Liver (tissue), 9 donors: ENCODE data around the gene TGM6. TPM values are rescaled to one million over a fixed set of nuclear protein-coding genes. Genes with fewer than 3 reads are reported as not detected.

Experiments used
- DNase-seq: peaks from one replicate; pipeline ENCODE4 v3.0.0-alpha.2; 2017; ENCODE audit warnings: low spot score
- H3K27ac ChIP-seq, 2 donors: one replicate each; pipeline ENCODE4 v1.7.0; 2013; ENCODE audit warnings: inconsistent platforms in 2 of 2, low read length in 2 of 2, control low read depth in 1 of 2, low read depth in 1 of 2, mild to moderate bottlenecking in 1 of 2
- H3K27me3 ChIP-seq, 4 donors: one replicate each; pipeline versions ENCODE4 v1.6.1 to v1.7.0; 2013; ENCODE audit warnings: low read length in 3 of 4, inconsistent platforms in 1 of 4, mild to moderate bottlenecking in 1 of 4, moderate library complexity in 1 of 4; ENCODE audit not compliant: control insufficient read depth in 4 of 4, insufficient read depth in 4 of 4
- H3K36me3 ChIP-seq, 4 donors: one replicate each; pipeline versions ENCODE4 v1.6.1 to v1.7.0; 2013; ENCODE audit warnings: low read length in 3 of 4, mild to moderate bottlenecking in 3 of 4, low read depth in 1 of 4, moderate library complexity in 1 of 4; ENCODE audit not compliant: control insufficient read depth in 4 of 4, insufficient read depth in 3 of 4
- H3K4me1 ChIP-seq, 4 donors: one replicate each; pipeline versions ENCODE4 v1.6.1 to v1.7.0; 2013; ENCODE audit warnings: low read length in 3 of 4, mild to moderate bottlenecking in 3 of 4, moderate library complexity in 1 of 4; ENCODE audit not compliant: control insufficient read depth in 4 of 4, insufficient read depth in 4 of 4
- H3K4me3 ChIP-seq, 3 donors: one replicate each; pipeline versions ENCODE4 v1.6.1 to v1.7.0; 2013; ENCODE audit warnings: low read length in 3 of 3, control low read depth in 1 of 3, low read depth in 1 of 3, mild to moderate bottlenecking in 1 of 3
- H3K9ac ChIP-seq, 2 donors: one replicate each; pipeline ENCODE4 v1.7.0; 2013; ENCODE audit warnings: low read length in 2 of 2, mild to moderate bottlenecking in 2 of 2, moderate library complexity in 2 of 2, control low read depth in 1 of 2, low read depth in 1 of 2
- H3K9me3 ChIP-seq, 4 donors: one replicate each; pipeline versions ENCODE4 v1.6.1 to v1.7.0; 2013; ENCODE audit warnings: low read length in 3 of 4; ENCODE audit not compliant: control insufficient read depth in 4 of 4
- ATF3 ChIP-seq: IDR thresholded peaks from 2 replicates; pipeline ENCODE4 v1.6.1; 2016; ENCODE audit warnings: antibody characterized with exemption
- CTCF ChIP-seq: fragments of 150-350 bp; IDR thresholded peaks from 2 replicates; pipeline ENCODE4 v1.5.1; 2017; ENCODE audit warnings: improper control_type of control experiment, low read depth, low read length; ENCODE audit not compliant: missing input control
- EGR1 ChIP-seq, 2 donors: IDR thresholded peaks; 2 replicates each; pipeline ENCODE4 v1.6.1; 2016 to 2018; ENCODE audit warnings: antibody characterized with exemption in 2 of 2, low read depth in 2 of 2
- FOXA1 ChIP-seq: IDR thresholded peaks from 2 replicates; pipeline ENCODE4 v1.6.1; 2016; ENCODE audit warnings: antibody characterized with exemption
- FOXA2 ChIP-seq: IDR thresholded peaks from 2 replicates; pipeline ENCODE4 v1.6.1; 2016; ENCODE audit warnings: antibody characterized with exemption
- GABPA ChIP-seq, 2 donors: IDR thresholded peaks in 1 of 2; conservative IDR thresholded peaks in 1 of 2; 2 replicates each; pipeline ENCODE4 v1.6.1; 2016; ENCODE audit warnings: antibody characterized with exemption in 2 of 2, mild to moderate bottlenecking in 1 of 2, moderate library complexity in 1 of 2
- HNF4G ChIP-seq: IDR thresholded peaks from 2 replicates; pipeline ENCODE4 v1.6.1; 2016; ENCODE audit warnings: antibody characterized with exemption
- JUND ChIP-seq, 2 donors: IDR thresholded peaks; 2 replicates each; pipeline ENCODE4 v1.6.1; 2016; ENCODE audit warnings: antibody characterized with exemption in 2 of 2
- NR2F2 ChIP-seq: IDR thresholded peaks from 2 replicates; pipeline ENCODE4 v1.6.1; 2016; ENCODE audit warnings: antibody characterized with exemption
- RAD21 ChIP-seq, 2 donors: IDR thresholded peaks; 2 replicates each; pipeline ENCODE4 v1.6.1; 2016; ENCODE audit warnings: antibody characterized with exemption in 2 of 2, mild to moderate bottlenecking in 2 of 2
- SP1 ChIP-seq: IDR thresholded peaks from 2 replicates; pipeline ENCODE4 v1.6.1; 2018; ENCODE audit warnings: antibody characterized with exemption, mild to moderate bottlenecking
- YY1 ChIP-seq: IDR thresholded peaks from 2 replicates; pipeline ENCODE4 v1.6.1; 2016; ENCODE audit warnings: antibody characterized with exemption, mild to moderate bottlenecking
- WGBS: extraction: QIAGEN DNeasy Blood & Tissue Kit; methylation state at CpG from one replicate; pipeline ENCODE4 v1.1.7; 2013; 5-methylcytosine and 5-hydroxymethylcytosine counted together
- polyA plus RNA-seq, 2 donors: library from polyadenylated mRNA; stranded (reverse) in 1 of 2; unstranded in 1 of 2; fragments of 200-250 nt in 1 of 2; fragments of >200 nt in 1 of 2; fragmentation: Nextera tagmentation in 1 of 2; extraction: Ambion mirVana in 1 of 2; gene quantifications; one replicate each; pipeline versions ENCODE4 v1.2.1 to v1.2.3, GENCODE V29; 2013 to 2015
- total RNA-seq, 2 donors: library from RNA; depleted of rRNA; stranded (reverse); fragments of >200 nt; gene quantifications; one replicate each; pipeline ENCODE4 v1.2.3, GENCODE V29; 2014
- TF ChIP-seq, protein P1 (sequence below): IDR thresholded peaks from 2 replicates; pipeline ENCODE4 v1.6.1; 2016; ENCODE audit warnings: antibody characterized with exemption, mild to moderate bottlenecking
- donor health status: healthy.
- donor health status: healthy.
- donor health status: healthy.
- donor health status: healthy.
- donor health status: healthy.

Gene TGM6
- total and polyA plus RNA-seq, 4 donors, result not detected

DNA sequence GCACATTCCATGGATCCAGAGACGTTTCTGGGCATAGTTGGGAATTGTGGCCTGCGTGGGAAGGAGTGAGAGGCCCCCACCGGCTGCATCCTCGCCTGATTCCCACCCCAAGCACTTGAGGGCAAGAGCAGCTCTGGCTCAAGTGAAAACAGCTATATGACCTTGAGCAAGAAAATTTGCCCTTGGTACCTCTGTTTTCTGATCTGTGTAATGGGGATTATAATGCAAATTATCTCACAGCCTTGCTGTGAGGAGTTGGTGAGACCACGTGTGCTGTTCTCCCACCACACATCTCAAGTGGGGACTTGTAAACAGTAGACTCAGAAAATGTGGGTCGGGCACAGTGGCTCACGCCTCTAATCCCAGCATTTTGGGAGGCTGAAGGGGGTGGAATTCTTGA is 602 bp downstream of the TGM6 start:
- Histone ChIP-seq H3K27ac (no peak overlapping the region), H3K4me1 (no peaks in the 10 kb centered on the region), H3K36me3 (no peaks in the 10 kb centered on the region), H3K9me3 (no peaks in the 10 kb centered on the region), H3K4me3 (no peak overlapping the region), H3K9ac (no peak overlapping the region), H3K27me3 (no peaks in the 10 kb centered on the region)
- TF ChIP-seq EGR1 (IDR thresholded peaks at IDR 0.05; ENCODE audit: low read depth in 2 of 2) (no peak), FOXA1 (no peak), FOXA2 (no peak), HNF4G (no peak), RAD21 (IDR thresholded peaks at IDR 0.05) (no peak), YY1 (no peak)
- no peak for DNase-seq
- WGBS, result 84% methylated on average over 7 of the region's 7 CpGs

- WGBS, result 98% methylated on average over 2 of the region's 2 CpGs
- TF ChIP-seq ATF3 (no peak), SP1 (no peak), JUND (IDR thresholded peaks at IDR 0.05) (no peak), FOXA1 (no peak), CTCF (no peak), GABPA (IDR thresholded peaks at IDR 0.05 in 1 of 2, conservative IDR thresholded peaks at IDR 0.05 in 1 of 2) (no peak), EGR1 (IDR thresholded peaks at IDR 0.05; ENCODE audit: low read depth in 2 of 2) (no peak)
- TF ChIP-seq, protein P1, sequence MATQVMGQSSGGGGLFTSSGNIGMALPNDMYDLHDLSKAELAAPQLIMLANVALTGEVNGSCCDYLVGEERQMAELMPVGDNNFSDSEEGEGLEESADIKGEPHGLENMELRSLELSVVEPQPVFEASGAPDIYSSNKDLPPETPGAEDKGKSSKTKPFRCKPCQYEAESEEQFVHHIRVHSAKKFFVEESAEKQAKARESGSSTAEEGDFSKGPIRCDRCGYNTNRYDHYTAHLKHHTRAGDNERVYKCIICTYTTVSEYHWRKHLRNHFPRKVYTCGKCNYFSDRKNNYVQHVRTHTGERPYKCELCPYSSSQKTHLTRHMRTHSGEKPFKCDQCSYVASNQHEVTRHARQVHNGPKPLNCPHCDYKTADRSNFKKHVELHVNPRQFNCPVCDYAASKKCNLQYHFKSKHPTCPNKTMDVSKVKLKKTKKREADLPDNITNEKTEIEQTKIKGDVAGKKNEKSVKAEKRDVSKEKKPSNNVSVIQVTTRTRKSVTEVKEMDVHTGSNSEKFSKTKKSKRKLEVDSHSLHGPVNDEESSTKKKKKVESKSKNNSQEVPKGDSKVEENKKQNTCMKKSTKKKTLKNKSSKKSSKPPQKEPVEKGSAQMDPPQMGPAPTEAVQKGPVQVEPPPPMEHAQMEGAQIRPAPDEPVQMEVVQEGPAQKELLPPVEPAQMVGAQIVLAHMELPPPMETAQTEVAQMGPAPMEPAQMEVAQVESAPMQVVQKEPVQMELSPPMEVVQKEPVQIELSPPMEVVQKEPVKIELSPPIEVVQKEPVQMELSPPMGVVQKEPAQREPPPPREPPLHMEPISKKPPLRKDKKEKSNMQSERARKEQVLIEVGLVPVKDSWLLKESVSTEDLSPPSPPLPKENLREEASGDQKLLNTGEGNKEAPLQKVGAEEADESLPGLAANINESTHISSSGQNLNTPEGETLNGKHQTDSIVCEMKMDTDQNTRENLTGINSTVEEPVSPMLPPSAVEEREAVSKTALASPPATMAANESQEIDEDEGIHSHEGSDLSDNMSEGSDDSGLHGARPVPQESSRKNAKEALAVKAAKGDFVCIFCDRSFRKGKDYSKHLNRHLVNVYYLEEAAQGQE, result no peak
- no peak for DNase-seq
- H3K4me3 ChIP-seq, result no peak overlapping the region
- H3K27ac ChIP-seq, result no peak overlapping the region
- H3K9ac ChIP-seq, result no peak overlapping the region
- H3K4me1 ChIP-seq, result no peaks in the 10 kb centered on the region
- H3K36me3 ChIP-seq, result no peaks in the 10 kb centered on the region
- peaks cover 0 to 4% (median 1%) of the 10 kb centered on the region in 4 donors for H3K9me3 ChIP-seq
- no peaks in the 10 kb centered on the region for H3K27me3 ChIP-seq
Measured at GRCh38 chr20:2382833-2383232, 2.1 kb downstream of the TGM6 start.

- peaks cover 4 to 8% (median 5%) of the 10 kb centered on the region in 4 donors for H3K9me3 ChIP-seq
- no peaks in the 10 kb centered on the region for H3K4me1 ChIP-seq
- TF ChIP-seq FOXA2 (no peak), YY1 (no peak), RAD21 (IDR thresholded peaks at IDR 0.05) (no peak), JUND (IDR thresholded peaks at IDR 0.05) (no peak), NR2F2 (no peak)
- H3K36me3 ChIP-seq, result no peaks in the 10 kb centered on the region
- no peak overlapping the region for H3K27ac ChIP-seq
- DNase-seq, result no peak
- no peak overlapping the region for H3K9ac ChIP-seq
- H3K4me3 ChIP-seq, result no peak overlapping the region
- 68% methylated on average over 5 of the region's 5 CpGs for WGBS
- no peaks in the 10 kb centered on the region for H3K27me3 ChIP-seq
Measured at GRCh38 chr20:2385026-2385425, 4.3 kb downstream of the TGM6 start.
